Right ventricle myocardium inferior (tissue), 1 donor: ENCODE measurements around the gene CCDC85B. TPM values are rescaled to one million over a fixed set of nuclear protein-coding genes. Genes with fewer than 3 reads are reported as not detected.
"Not testable (repeated sequence)": the region's sequence is repeated elsewhere in the genome, so short reads cannot be mapped to it uniquely, and the experiment has no call there.

ENCODE experiments used
- ATAC-seq: fragments of 200-7000 bp; cut with Tn5 transposase; one replicate; pipeline ENCODE4 v1.9.1; 2020; ENCODE audit warnings: mild to moderate bottlenecking, moderate library complexity
- DNase-seq: peaks from one replicate; pipeline ENCODE4 v3.0.0; 2021; ENCODE audit errors: missing footprints
- intact Hi-C: fragments of 100-400 bp; cut with DNase I; formaldehyde crosslinking; loops from one replicate; pipeline ENCODE4 v1.11.0; 2022
- total RNA-seq: library from RNA; stranded (reverse); fragmentation: NEBNext Ultra II Directional; extraction: Animal tissue kit (Norgen Biotek cat#: 25700); gene quantifications from one replicate; pipeline ENCODE4 v1.2.1, GENCODE V29; 2021
- donor health status: DM: no; HTN: yes; CAD: no; lungs with severe emphysema.

The CCDC85B gene
- total RNA-seq, 1 donor from 2014 or later: 29.6 TPM

GRCh38 chr11:65880027-65880426 is 10.4 kb upstream of the CCDC85B start:
- ATAC-seq (no peak), DNase-seq (peak; percentile 16)
- intact Hi-C loops: no loop called here

GRCh38 chr11:65880844-65881421 is 9.5 kb upstream of the CCDC85B start:
- ATAC-seq (no peak), DNase-seq (peak; percentile 35)
- intact Hi-C loops: no loop called here

- ATAC-seq (no peak), DNase-seq (no peak)
- intact Hi-C loops: no loop called here
Observed at GRCh38 chr11:65882120-65883057, 8.1 kb upstream of the CCDC85B start.

- intact Hi-C loops: no loop called here
- DNase-seq (no peak), ATAC-seq (no peak)
Observed at GRCh38 chr11:65883058-65883761, 7.3 kb upstream of the CCDC85B start.

- intact Hi-C loops: loop anchor here (1.0 kb wide), 1 partner anchor 104 kb away; no protein-coding TSS in a partner anchor
- DNase-seq: no peak
- ATAC-seq: no peak
Observed at GRCh38 chr11:65883786-65884715, 6.4 kb upstream of the CCDC85B start.

GRCh38 chr11:65884716-65885092 is 5.8 kb upstream of the CCDC85B start:
- DNase-seq (peak; percentile 91), ATAC-seq (no peak)
- intact Hi-C loops: loop anchor here (1.0 kb wide), 1 partner anchor 104 kb away; no protein-coding TSS in a partner anchor

GRCh38 chr11:65885231-65885630 is 5.2 kb upstream of the CCDC85B start:
- DNase-seq (no peak), ATAC-seq (no peak)
- intact Hi-C loops: no loop called here

GRCh38 chr11:65885808-65886536 is 4.5 kb upstream of the CCDC85B start:
- DNase-seq: no peak
- ATAC-seq: no peak
- intact Hi-C loops: no loop called here

GRCh38 chr11:65886826-65887722 is 3.4 kb upstream of the CCDC85B start:
- no peak for ATAC-seq
- intact Hi-C loops: no loop called here
- no peak for DNase-seq

- intact Hi-C loops: loop anchor here (1.0 kb wide), 2 partner anchors 32 to 74 kb away; partner anchors contain the start of genes C11orf68, DRAP1 and SART1
- no peak for ATAC-seq
- no peak for DNase-seq
Observed at GRCh38 chr11:65887723-65888162, 2.7 kb upstream of the CCDC85B start.

GRCh38 chr11:65888163-65888814 is 2.2 kb upstream of the CCDC85B start, which contains the start of gene FIBP:
Gene FIBP (minus strand): TSS chr11:65888471. CDS start chr11:65888418, 53 bp downstream.
- ATAC-seq (peak; percentile 88), DNase-seq (peak; percentile 99)
- intact Hi-C loops: loop anchor here (1.0 kb wide), 2 partner anchors 31 to 73 kb away; partner anchors contain the start of genes C11orf68, DRAP1 and SART1

- intact Hi-C loops: no loop called here
- ATAC-seq (no peak), DNase-seq (peak; percentile 82)
Observed at GRCh38 chr11:65891219-65892136, 1.0 kb downstream of the CCDC85B start.

GRCh38 chr11:65892137-65892540 is 1.7 kb downstream of the CCDC85B start:
- not testable (repeated sequence) for DNase-seq

GRCh38 chr11:65892661-65893317 is 2.3 kb downstream of the CCDC85B start:
- ATAC-seq (no peak), DNase-seq (no peak)
- intact Hi-C loops: no loop called here

More at GRCh38 chr11:65892137-65892540, 1.7 kb downstream of the CCDC85B start:
- ATAC-seq, intact Hi-C loops: not testable (repeated sequence)
